ENCODE results near the gene AAMP. TPM values are rescaled to one million over a fixed set of nuclear protein-coding genes. Genes with fewer than 3 reads are reported as not detected.

The AAMP gene
- total and polyA plus RNA-seq, 10 donors = 54.1 to 93.8 (median 62.5) TPM

DNA sequence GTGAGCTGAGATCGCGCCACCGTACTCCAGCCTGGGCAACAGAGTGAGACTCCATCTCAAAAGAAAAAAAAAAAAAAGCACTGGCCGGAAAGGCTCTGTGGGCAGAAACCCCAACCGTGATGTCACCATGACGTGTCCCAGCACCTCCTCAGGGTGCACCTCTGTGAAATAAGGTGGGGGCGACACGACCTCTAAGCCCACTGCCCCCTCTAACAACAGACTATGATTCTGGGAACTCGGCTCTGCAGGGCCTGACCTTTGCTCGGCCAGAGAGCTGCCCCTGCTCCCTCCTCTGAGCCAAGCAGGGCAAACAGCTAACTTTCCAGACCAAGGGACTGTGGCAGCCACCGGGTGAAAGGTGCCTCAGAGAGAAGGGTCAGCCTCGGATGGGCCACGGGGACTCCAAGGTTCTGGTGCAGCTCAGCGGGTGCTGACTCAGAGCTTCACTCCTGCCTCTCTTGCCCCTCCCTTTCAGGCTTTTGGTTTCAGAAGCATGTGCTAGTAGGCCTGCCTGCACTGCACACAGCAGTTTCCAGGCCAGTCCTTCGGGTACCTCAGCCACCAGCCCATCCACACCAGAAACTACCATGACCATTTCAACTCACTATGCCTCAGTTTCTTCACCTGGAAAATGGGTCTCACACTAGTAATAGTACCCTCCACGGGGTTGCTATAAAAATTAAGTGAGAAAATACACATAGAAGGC is 14.3 kb upstream of the AAMP start:
- Histone ChIP-seq H3K36me3 (peaks cover 2 to 61% (median 29%) of the 10 kb centered on the region in 6 donors), H3K27me3 (replicated peaks in 1 of 7) (no peaks in the 10 kb centered on the region), H3K9me3 (no peaks in the 10 kb centered on the region), H3K27ac (peak overlapping the region; percentile 29 to 98 (median 96)), H3K4me3 (peak overlapping the region in 1 of 8 donors; percentile 42), H3K4me1 (peaks cover 66 to 80% (median 75%) of the 10 kb centered on the region in 6 donors)
- intact Hi-C loops (cut with DNase I; ENCODE audit: low total_unique reads) = no loop called here
- DNase-seq = no peak
- TF ChIP-seq POLR2A (IDR thresholded peaks at IDR 0.05) = no peak
- TF ChIP-seq, protein P1, sequence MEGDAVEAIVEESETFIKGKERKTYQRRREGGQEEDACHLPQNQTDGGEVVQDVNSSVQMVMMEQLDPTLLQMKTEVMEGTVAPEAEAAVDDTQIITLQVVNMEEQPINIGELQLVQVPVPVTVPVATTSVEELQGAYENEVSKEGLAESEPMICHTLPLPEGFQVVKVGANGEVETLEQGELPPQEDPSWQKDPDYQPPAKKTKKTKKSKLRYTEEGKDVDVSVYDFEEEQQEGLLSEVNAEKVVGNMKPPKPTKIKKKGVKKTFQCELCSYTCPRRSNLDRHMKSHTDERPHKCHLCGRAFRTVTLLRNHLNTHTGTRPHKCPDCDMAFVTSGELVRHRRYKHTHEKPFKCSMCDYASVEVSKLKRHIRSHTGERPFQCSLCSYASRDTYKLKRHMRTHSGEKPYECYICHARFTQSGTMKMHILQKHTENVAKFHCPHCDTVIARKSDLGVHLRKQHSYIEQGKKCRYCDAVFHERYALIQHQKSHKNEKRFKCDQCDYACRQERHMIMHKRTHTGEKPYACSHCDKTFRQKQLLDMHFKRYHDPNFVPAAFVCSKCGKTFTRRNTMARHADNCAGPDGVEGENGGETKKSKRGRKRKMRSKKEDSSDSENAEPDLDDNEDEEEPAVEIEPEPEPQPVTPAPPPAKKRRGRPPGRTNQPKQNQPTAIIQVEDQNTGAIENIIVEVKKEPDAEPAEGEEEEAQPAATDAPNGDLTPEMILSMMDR (IDR thresholded peaks at IDR 0.05 in 8 of 11, conservative IDR thresholded peaks at IDR 0.05 in 3 of 11) = no peak
- TF ChIP-seq POLR2AphosphoS5 (IDR thresholded peaks at IDR 0.05) = peak; percentile 37 to 48 (median 43)
- WGBS, 5 donors = 61 to 74% (median 63%) methylated on average over 13 to 16 of the region's 16 CpGs

DNA sequence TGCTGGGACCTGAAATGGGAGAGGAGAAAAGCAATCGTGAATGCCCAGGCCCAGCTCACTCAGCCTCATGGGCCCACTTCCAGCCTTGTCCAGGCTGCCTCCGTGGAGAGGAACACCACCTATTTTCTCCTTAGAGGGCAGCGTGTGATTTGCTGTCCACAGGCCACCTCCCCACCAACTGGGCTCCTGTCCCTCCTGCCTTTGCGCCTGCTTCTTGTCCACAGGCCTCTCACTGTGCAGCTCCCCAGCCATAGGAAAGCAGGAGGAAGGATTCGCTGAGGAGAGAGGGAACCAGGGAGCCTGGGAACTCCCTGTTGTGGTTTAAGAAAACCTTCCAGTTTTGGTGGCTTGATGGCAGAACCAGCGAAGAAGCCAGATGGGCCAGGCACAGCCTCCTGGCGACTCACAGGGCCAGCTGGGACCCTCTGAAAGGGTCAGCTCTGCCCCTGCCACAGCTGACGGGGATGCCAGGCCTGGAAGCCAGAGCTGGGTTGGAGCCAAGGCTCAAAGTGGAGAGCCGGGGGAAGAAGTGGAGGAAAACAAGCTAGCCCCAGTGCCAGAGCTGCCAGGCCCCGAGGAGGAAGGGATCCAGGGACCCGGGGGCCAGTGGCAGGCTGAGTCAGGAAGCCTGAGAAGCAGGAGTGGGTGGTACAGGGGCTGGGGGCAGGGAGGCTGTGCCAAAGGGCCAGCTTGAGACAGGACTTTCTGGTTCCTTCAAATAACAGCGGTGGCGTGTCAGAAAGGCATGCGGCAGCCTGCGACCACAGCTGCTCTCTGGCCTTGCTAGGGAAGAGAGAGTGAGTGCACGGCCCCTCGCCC is 12.4 kb upstream of the AAMP start:
- Histone ChIP-seq H3K27ac (peak overlapping the region in 7 of 8 donors; percentile 36 to 98 (median 96)), H3K4me3 (no peak overlapping the region), H3K9me3 (no peaks in the 10 kb centered on the region), H3K4me1 (peaks cover 48 to 61% (median 56%) of the 10 kb centered on the region in 6 donors), H3K27me3 (replicated peaks in 1 of 7) (no peaks in the 10 kb centered on the region), H3K36me3 (peaks cover 2 to 80% (median 48%) of the 10 kb centered on the region in 6 donors)
- no peak for TF ChIP-seq POLR2A (IDR thresholded peaks at IDR 0.05)
- TF ChIP-seq POLR2AphosphoS5 (IDR thresholded peaks at IDR 0.05) = peak in 1 of 3 donors; percentile 37
- TF ChIP-seq, protein P1 (IDR thresholded peaks at IDR 0.05 in 8 of 11, conservative IDR thresholded peaks at IDR 0.05 in 3 of 11) = no peak
- WGBS, 5 donors = 76 to 82% (median 79%) methylated on average over 14 to 17 of the region's 17 CpGs
- DNase-seq = no peak
- intact Hi-C loops (cut with DNase I; ENCODE audit: low total_unique reads) = no loop called here

DNA sequence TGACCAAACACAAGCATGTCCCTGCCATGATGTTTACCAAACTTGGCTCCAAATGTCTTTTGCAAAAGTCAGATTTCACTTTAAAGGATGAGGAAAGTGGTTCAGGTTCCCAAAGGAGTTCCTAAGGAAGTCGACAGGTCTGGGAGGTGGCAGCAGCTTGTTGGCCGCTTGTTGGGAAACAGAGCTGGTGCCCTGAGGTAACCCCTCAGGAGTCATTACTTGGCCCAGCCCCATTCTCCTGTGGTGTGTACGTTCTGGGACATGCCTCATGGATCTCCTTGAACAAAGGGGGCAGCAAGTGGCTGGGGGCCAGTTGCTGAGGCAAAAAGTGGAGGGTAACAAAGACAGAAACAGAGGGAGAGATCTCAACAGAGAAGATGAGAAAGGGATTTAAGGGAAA is 11.5 kb upstream of the AAMP start:
- TF ChIP-seq POLR2AphosphoS5 (IDR thresholded peaks at IDR 0.05) = no peak
- TF ChIP-seq, protein P1 (IDR thresholded peaks at IDR 0.05 in 8 of 11, conservative IDR thresholded peaks at IDR 0.05 in 3 of 11) = no peak
- no peak for TF ChIP-seq POLR2A (IDR thresholded peaks at IDR 0.05)
- 74 to 88% (median 86%) methylated on average over 3 of the region's 3 CpGs for WGBS, 5 donors
- peak overlapping the region in 3 of 8 donors; percentile 15 to 97 (median 96) for H3K27ac ChIP-seq
- intact Hi-C loops (cut with DNase I; ENCODE audit: low total_unique reads) = no loop called here
- peaks cover 40 to 52% (median 46%) of the 10 kb centered on the region in 6 donors for H3K4me1 ChIP-seq
- no peak for DNase-seq
- H3K9me3 ChIP-seq = no peaks in the 10 kb centered on the region
- no peak overlapping the region for H3K4me3 ChIP-seq
- H3K27me3 ChIP-seq (replicated peaks in 1 of 7) = no peaks in the 10 kb centered on the region
- H3K36me3 ChIP-seq = peaks cover 2 to 89% (median 57%) of the 10 kb centered on the region in 6 donors

Measured in spleen (tissue), 11 donors.